K562 (cell line): ENCODE data around the gene DHRS4L2. TPM values are rescaled to one million over a fixed set of nuclear protein-coding genes. Genes with fewer than 3 reads are reported as not detected.
A peak's percentile ranks its signal among the peaks of the same experiment; 100 is the strongest.

Experiments used
- ATAC-seq: fragments of 200-7000 bp; cut with Tn5 transposase; 3 replicates; pipeline ENCODE4 v1.9.1; 2020; ENCODE audit warnings: moderate library complexity
- BruUV-seq: library from RNA; stranded (reverse); fragments of 400-500 nt; replicated peaks from 2 replicates; lab custom pipeline; 2021; lab: Mats Ljungman, UMichigan
- CTCF ChIA-PET: fragments of 300-600 bp; formaldehyde crosslinking; extraction: SDS; loops from one replicate; lab custom pipeline; 2021; ENCODE audit warnings: low intra/inter-chr PET ratio; lab: Yijun Ruan, JAX
- POLR2A ChIA-PET: fragments of 300-600, 350-650 bp; sonication (Branson Sonifier 250); formaldehyde crosslinking; extraction: SDS; loops from one replicate; lab custom pipeline; 2021; ENCODE audit warnings: antibody characterized with exemption, inconsistent platforms; lab: Yijun Ruan, JAX
- DNase-seq, 4 experiments: peaks; one replicate each; pipeline versions ENCODE4 v3.0.0 to v3.0.0-alpha.2; 2011 to 2018; ENCODE audit warnings: low spot score in 3 of 4, mixed read lengths in 3 of 4; ENCODE audit errors: extremely low read depth in 1 of 4
- FAIRE-seq: peaks from 2 replicates; lab custom pipeline; 2011; peaks lifted over from hg19 to GRCh38; lab: Jason Lieb, UNC
- H2AFZ ChIP-seq: 2 replicates; pipeline ENCODE4 v1.6.0; 2011; ENCODE audit warnings: low read depth, low read length, control low read depth, inconsistent platforms
- H3K27ac ChIP-seq: fragments of 200-600 bp; 3 replicates; pipeline ENCODE4 v1.8.0; 2011; ENCODE audit warnings: low read depth, mild to moderate bottlenecking, control low read depth, inconsistent platforms, low read length, moderate library complexity, mixed read lengths; ENCODE audit errors: extremely low read depth
- H3K27me3 ChIP-seq, 2 experiments: fragments of 300-600 bp in 1 of 2; 2 replicates in 1 of 2; 3 replicates in 1 of 2; pipeline versions ENCODE4 v1.6.0 to v1.8.0; 2011; ENCODE audit warnings: inconsistent platforms in 2 of 2, low read length in 2 of 2, mild to moderate bottlenecking in 1 of 2, mixed read lengths in 1 of 2, moderate library complexity in 1 of 2; ENCODE audit not compliant: control insufficient read depth in 2 of 2, insufficient read depth in 2 of 2
- H3K36me3 ChIP-seq: fragments of 300-600 bp; 3 replicates; pipeline ENCODE4 v1.8.0; 2011; ENCODE audit warnings: mild to moderate bottlenecking, low read length, inconsistent platforms; ENCODE audit not compliant: control insufficient read depth, insufficient read depth
- H3K4me1 ChIP-seq, 2 experiments: fragments of 200-600 bp in 1 of 2; replicated peaks in 1 of 2; 2 replicates in 1 of 2; 3 replicates in 1 of 2; pipeline versions ENCODE4 v1.5.1 to v1.8.0; 2011; ENCODE audit warnings: inconsistent platforms in 2 of 2, low read length in 2 of 2, mild to moderate bottlenecking in 1 of 2, mixed read lengths in 1 of 2, moderate library complexity in 1 of 2; ENCODE audit not compliant: control insufficient read depth in 2 of 2, insufficient read depth in 2 of 2
- H3K4me2 ChIP-seq: 2 replicates; pipeline ENCODE4 v1.6.1; 2011; ENCODE audit warnings: low read length, control low read depth, inconsistent platforms, mixed read lengths; ENCODE audit not compliant: insufficient read depth
- H3K4me3 ChIP-seq: fragments of 200-600 bp; sonication (generic), shearing (Covaris generic); 2 replicates; pipeline ENCODE4 v1.5.1; 2016; ENCODE audit warnings: control low read depth, inconsistent platforms
- H3K79me2 ChIP-seq: fragments of 200-600 bp; 3 replicates; pipeline ENCODE4 v1.8.0; 2011; ENCODE audit warnings: low read length, inconsistent platforms; ENCODE audit not compliant: control insufficient read depth, insufficient read depth
- H3K9ac ChIP-seq, 2 experiments: 2 replicates each; pipeline versions ENCODE4 v1.6.0 to v1.6.1; 2011; ENCODE audit warnings: low read depth in 2 of 2, low read length in 2 of 2, control low read depth in 1 of 2, inconsistent platforms in 1 of 2, mild to moderate bottlenecking in 1 of 2, mixed read lengths in 1 of 2; ENCODE audit not compliant: insufficient read depth in 1 of 2
- H3K9me1 ChIP-seq: one replicate; pipeline ENCODE4 v1.6.0; 2011; ENCODE audit warnings: inconsistent platforms, mild to moderate bottlenecking, low read length, moderate library complexity; ENCODE audit not compliant: control insufficient read depth, insufficient read depth
- H3K9me3 ChIP-seq: replicated peaks from 2 replicates; pipeline ENCODE4 v1.5.1; 2011; ENCODE audit warnings: low read depth, low read length, inconsistent platforms; ENCODE audit not compliant: control insufficient read depth, insufficient read depth
- H4K20me1 ChIP-seq: replicated peaks from 2 replicates; pipeline ENCODE4 v1.6.1; 2011; ENCODE audit warnings: low read length, inconsistent platforms, mixed read lengths; ENCODE audit not compliant: control insufficient read depth, insufficient read depth
- ARID2 ChIP-seq: fragments of 450-650 bp; IDR thresholded peaks from 2 replicates; pipeline ENCODE4 v1.6.1; 2017; ENCODE audit warnings: antibody characterized with exemption, mild to moderate bottlenecking
- CBFA2T2 ChIP-seq: fragments of 450-650 bp; conservative IDR thresholded peaks from 2 replicates; pipeline ENCODE4 v1.6.1; 2017; ENCODE audit warnings: mild to moderate bottlenecking
- CBX2 ChIP-seq: fragments of 200-600 bp; sonication (generic); IDR thresholded peaks from one replicate; pipeline ENCODE4 v1.6.1; 2012; ENCODE audit warnings: mild to moderate bottlenecking, low read length, inconsistent platforms; ENCODE audit not compliant: insufficient read depth, poor library complexity, severe bottlenecking
- CHD1 ChIP-seq: fragments of 200-600 bp; sonication (generic); IDR thresholded peaks from one replicate; pipeline ENCODE4 v1.6.1; 2012; ENCODE audit warnings: mild to moderate bottlenecking, moderate library complexity, low read length, inconsistent platforms
- GATAD2B ChIP-seq: fragments of 450-650 bp; IDR thresholded peaks from 2 replicates; pipeline ENCODE4 v1.6.1; 2017; ENCODE audit warnings: mild to moderate bottlenecking, borderline replicate concordance
- ILF3 ChIP-seq: fragments of 450-650 bp; IDR thresholded peaks from 2 replicates; pipeline ENCODE4 v1.6.1; 2018; ENCODE audit warnings: antibody characterized with exemption, mild to moderate bottlenecking, moderate library complexity, borderline replicate concordance
- KLF16 ChIP-seq: IDR thresholded peaks from 2 replicates; pipeline ENCODE4 v1.6.1; 2016; ENCODE audit warnings: antibody characterized with exemption
- MYC ChIP-seq, 2 experiments: fragments of 250-450 bp in 1 of 2; sonication (Bioruptor Pico) in 1 of 2; IDR thresholded peaks; 2 replicates each; pipeline versions ENCODE4 v1.5.1 to v1.6.1; 2012 to 2021; ENCODE audit warnings: low read depth in 2 of 2, borderline replicate concordance in 1 of 2, improper control_type of control experiment in 1 of 2, low read length in 1 of 2, mild to moderate bottlenecking in 1 of 2, moderate library complexity in 1 of 2
- RBBP5 ChIP-seq: fragments of 200-600 bp; sonication (generic); IDR thresholded peaks from 2 replicates; pipeline ENCODE4 v1.6.1; 2012; ENCODE audit warnings: borderline replicate concordance, mild to moderate bottlenecking, low read length, control low read depth, inconsistent platforms; ENCODE audit not compliant: insufficient read depth, poor library complexity, severe bottlenecking
- SMAD4 ChIP-seq: fragments of 250-450 bp; sonication (Bioruptor Pico); conservative IDR thresholded peaks from 2 replicates; pipeline ENCODE4 v1.8.0; 2021; ENCODE audit warnings: inconsistent platforms, mild to moderate bottlenecking, moderate library complexity
- SOX6 ChIP-seq: fragments of 450-650 bp; IDR thresholded peaks from 2 replicates; pipeline ENCODE4 v1.6.1; 2014; ENCODE audit warnings: mild to moderate bottlenecking
- ZNF134 ChIP-seq: fragments of 250-450 bp; sonication (Bioruptor Pico); conservative IDR thresholded peaks from 2 replicates; pipeline ENCODE4 v1.4.0; 2020
- in situ Hi-C: fragments of 300-500 bp; cut with MboI; formaldehyde crosslinking; loops from 4 replicates; pipeline ENCODE4 v1.15.0; 2018; ENCODE audit warnings: inconsistent platforms, mixed read lengths
- intact Hi-C: fragments of 100-400 bp; cut with micrococcal nuclease; formaldehyde crosslinking; loops from 2 replicates; pipeline ENCODE4 v1.14.2; 2022
- polyA plus RNA-seq, 8 experiments: library from polyadenylated mRNA; depleted of rRNA in 4 of 8; stranded (reverse) in 5 of 8; unstranded in 3 of 8; fragments of >200 nt; fragmentation: Nextera tagmentation in 2 of 8; fragmentation: Illumina TruSeq in 1 of 8; extraction: Ambion mirVana in 2 of 8; extraction: Trizol in 1 of 8; gene quantifications; 2 replicates each; pipeline versions ENCODE4 v1.2.1 to v1.2.3, GENCODE V29; 2011 to 2014; ENCODE audit warnings: inconsistent platforms in 1 of 8, missing spikeins in 1 of 8
- total RNA-seq, 7 experiments: library from RNA; depleted of rRNA in 6 of 7; stranded (reverse); fragments of >200 nt in 6 of 7; fragmentation: Illumina TruSeq in 2 of 7; extraction: Trizol in 2 of 7; gene quantifications; 2 replicates each; pipeline versions ENCODE4 v1.2.1 to v1.2.3, GENCODE V29; 2011 to 2021; ENCODE audit warnings: low replicate concordance in 1 of 7
- TF ChIP-seq, protein P1 (sequence below): fragments of 450-650 bp; formaldehyde crosslinking; IDR thresholded peaks from 2 replicates; pipeline ENCODE4 v1.4.0; 2020; ENCODE audit warnings: mild to moderate bottlenecking, moderate library complexity
- TF ChIP-seq, protein P2 (sequence below): IDR thresholded peaks from 2 replicates; pipeline ENCODE4 v1.6.1; 2011; ENCODE audit not compliant: insufficient read length; ENCODE audit errors: extremely low read depth
- TF ChIP-seq, protein P3 (sequence below): fragments of 250-450 bp; sonication (Bioruptor Pico); IDR thresholded peaks from 2 replicates; pipeline ENCODE4 v1.8.0; 2021; ENCODE audit warnings: borderline replicate concordance, mild to moderate bottlenecking, moderate library complexity; ENCODE audit not compliant: poor library complexity, severe bottlenecking
- TF ChIP-seq, protein P4 (sequence below): sonication (generic); formaldehyde crosslinking; IDR thresholded peaks from 2 replicates; pipeline ENCODE4 v1.8.1; 2023; ENCODE audit warnings: mild to moderate bottlenecking, missing genetic modification reagents
- TF ChIP-seq, protein P5 (sequence below): fragments of 250-450 bp; sonication (Bioruptor Pico); IDR thresholded peaks from 2 replicates; pipeline ENCODE4 v1.8.0; 2021; ENCODE audit warnings: moderate library complexity, mild to moderate bottlenecking, inconsistent platforms

Gene DHRS4L2
- total and polyA plus RNA-seq, 9 of the 15 experiments (the other 6 are each of a cell fraction or from before 2014, with no cell fraction given): 2.3 to 13.7 (median 8.1) TPM

DNA sequence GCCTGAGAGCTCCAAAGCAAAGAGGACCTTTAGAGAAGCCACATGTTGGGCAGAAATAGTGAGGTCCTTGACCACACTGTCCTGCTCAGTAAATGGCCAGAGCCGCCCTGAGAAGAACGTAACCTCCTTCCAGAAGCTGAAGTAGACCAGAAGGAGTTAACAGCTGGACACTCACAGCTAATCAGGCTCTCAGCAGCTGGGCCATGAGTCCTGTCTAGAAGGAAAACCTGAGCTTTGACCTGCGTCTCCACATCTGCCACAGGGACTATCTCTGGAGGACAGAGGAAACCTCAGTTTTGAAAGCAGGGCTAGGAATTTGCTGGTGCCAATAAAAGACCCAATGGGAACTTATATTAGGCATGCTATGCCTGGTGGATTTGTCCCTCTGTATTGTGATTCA, 47.5 kb upstream of the DHRS4L2 start (continued):
- TF ChIP-seq CBX2 (no peak), KLF16 (peak; percentile 74; the same call in 1 of the 2 replicates), MYC (IDR thresholded peaks at IDR 0.05; ENCODE audit: low read depth, low read length) (no peak), MYC (CRISPR knock-in tag; IDR thresholded peaks at IDR 0.05; ENCODE audit: borderline replicate concordance, low read depth) (no peak), CBFA2T2 (peak; percentile 84), SMAD4 (CRISPR knock-in tag) (peak; percentile 55)
- TF ChIP-seq, protein P1, sequence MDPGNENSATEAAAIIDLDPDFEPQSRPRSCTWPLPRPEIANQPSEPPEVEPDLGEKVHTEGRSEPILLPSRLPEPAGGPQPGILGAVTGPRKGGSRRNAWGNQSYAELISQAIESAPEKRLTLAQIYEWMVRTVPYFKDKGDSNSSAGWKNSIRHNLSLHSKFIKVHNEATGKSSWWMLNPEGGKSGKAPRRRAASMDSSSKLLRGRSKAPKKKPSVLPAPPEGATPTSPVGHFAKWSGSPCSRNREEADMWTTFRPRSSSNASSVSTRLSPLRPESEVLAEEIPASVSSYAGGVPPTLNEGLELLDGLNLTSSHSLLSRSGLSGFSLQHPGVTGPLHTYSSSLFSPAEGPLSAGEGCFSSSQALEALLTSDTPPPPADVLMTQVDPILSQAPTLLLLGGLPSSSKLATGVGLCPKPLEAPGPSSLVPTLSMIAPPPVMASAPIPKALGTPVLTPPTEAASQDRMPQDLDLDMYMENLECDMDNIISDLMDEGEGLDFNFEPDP (CRISPR knock-in tag): no peak
- TF ChIP-seq, protein P2, sequence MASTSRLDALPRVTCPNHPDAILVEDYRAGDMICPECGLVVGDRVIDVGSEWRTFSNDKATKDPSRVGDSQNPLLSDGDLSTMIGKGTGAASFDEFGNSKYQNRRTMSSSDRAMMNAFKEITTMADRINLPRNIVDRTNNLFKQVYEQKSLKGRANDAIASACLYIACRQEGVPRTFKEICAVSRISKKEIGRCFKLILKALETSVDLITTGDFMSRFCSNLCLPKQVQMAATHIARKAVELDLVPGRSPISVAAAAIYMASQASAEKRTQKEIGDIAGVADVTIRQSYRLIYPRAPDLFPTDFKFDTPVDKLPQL: no peak

DNA sequence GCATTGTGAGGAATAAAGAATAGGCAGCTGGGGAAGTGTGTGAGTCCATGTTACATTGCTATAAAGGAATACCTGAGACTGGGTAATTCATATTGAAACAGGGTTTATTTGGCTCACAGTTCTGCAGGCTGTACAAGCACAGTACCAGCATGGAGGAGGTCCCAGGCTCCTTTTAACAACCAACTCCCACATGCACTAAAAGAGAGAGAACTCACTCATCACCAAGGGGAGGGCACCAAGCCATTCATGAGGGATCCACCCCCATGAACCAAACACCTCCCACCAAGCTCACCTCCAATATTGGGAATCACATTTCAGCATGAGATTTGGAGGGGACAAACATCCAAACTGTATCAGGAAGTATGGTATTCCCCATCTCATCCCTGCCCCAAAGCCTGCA, 47.1 kb upstream of the DHRS4L2 start:
- no peak overlapping the region; the same call in 1 of the 2 replicates for H3K4me2 ChIP-seq
- H3K36me3 ChIP-seq: 0 out of 3 replicates have a peak, but pooled peaks cover 9% of the 10 kb centered on the region
- H3K79me2 ChIP-seq: no peaks in the 10 kb centered on the region; the same call in 2 of the 3 replicates
- H3K9me3 ChIP-seq: no peaks in the 10 kb centered on the region
- H3K4me1 ChIP-seq: peaks cover 4 to 39% of the 10 kb centered on the region in 2 experiments; a peak in 3 of 5 replicates
- TF ChIP-seq, protein P3, sequence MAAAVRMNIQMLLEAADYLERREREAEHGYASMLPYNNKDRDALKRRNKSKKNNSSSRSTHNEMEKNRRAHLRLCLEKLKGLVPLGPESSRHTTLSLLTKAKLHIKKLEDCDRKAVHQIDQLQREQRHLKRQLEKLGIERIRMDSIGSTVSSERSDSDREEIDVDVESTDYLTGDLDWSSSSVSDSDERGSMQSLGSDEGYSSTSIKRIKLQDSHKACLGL (CRISPR knock-in tag): no peak
- TF ChIP-seq CHD1 (no peak), ARID2 (no peak), RBBP5 (no peak), SOX6 (no peak), ZNF134 (CRISPR knock-in tag) (no peak), GATAD2B (no peak), ILF3 (no peak)
- TF ChIP-seq, protein P4, sequence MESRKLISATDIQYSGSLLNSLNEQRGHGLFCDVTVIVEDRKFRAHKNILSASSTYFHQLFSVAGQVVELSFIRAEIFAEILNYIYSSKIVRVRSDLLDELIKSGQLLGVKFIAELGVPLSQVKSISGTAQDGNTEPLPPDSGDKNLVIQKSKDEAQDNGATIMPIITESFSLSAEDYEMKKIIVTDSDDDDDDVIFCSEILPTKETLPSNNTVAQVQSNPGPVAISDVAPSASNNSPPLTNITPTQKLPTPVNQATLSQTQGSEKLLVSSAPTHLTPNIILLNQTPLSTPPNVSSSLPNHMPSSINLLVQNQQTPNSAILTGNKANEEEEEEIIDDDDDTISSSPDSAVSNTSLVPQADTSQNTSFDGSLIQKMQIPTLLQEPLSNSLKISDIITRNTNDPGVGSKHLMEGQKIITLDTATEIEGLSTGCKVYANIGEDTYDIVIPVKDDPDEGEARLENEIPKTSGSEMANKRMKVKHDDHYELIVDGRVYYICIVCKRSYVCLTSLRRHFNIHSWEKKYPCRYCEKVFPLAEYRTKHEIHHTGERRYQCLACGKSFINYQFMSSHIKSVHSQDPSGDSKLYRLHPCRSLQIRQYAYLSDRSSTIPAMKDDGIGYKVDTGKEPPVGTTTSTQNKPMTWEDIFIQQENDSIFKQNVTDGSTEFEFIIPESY (CRISPR knock-in tag): no peak
- TF ChIP-seq, protein P5, sequence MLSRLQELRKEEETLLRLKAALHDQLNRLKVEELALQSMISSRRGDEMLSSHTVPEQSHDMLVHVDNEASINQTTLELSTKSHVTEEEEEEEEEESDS: no peak
- TF ChIP-seq, all 486 proteins: peak for 0
- H3K27ac ChIP-seq: no peak overlapping the region
- H3K4me3 ChIP-seq: no peak overlapping the region
- intact Hi-C loops (no loop called here), in situ Hi-C loops (no loop called here)
- H3K9me1 ChIP-seq: no peaks in the 10 kb centered on the region
- ChIA-PET POLR2A (interaction anchor here (0.6 to 1.0 kb wide), 2 partner anchors 24 to 831 kb away, joined by 3 read pairs; no protein-coding TSS in a partner anchor), CTCF (interaction anchor here (0.6 kb wide), 1 partner anchor 354 kb away, joined by 3 read pairs; no protein-coding TSS in a partner anchor)
- H4K20me1 ChIP-seq: no peaks in the 10 kb centered on the region
- no peak overlapping the region for H3K9ac ChIP-seq
- H2AFZ ChIP-seq: no peak overlapping the region
- H3K27me3 ChIP-seq: no peaks in the 10 kb centered on the region
- ATAC-seq (no peak), FAIRE-seq (no peak), DNase-seq (no peak)
- BruUV-seq: no TSS peak
